A549 (cell line): Measurements from ENCODE around the gene GGACT. TPM values are rescaled to one million over a fixed set of nuclear protein-coding genes. Genes with fewer than 3 reads are reported as not detected.

Experiments
- ATAC-seq, 2 experiments: fragments of 200-7000 bp in 1 of 2; fragments of >200 bp in 1 of 2; cut with Nextera tagmentation in 1 of 2; cut with Tn5 transposase in 1 of 2; 3 replicates each; pipeline versions ENCODE4 v1.8.0 to v1.9.1; 2018 to 2020; ENCODE audit warnings: mild to moderate bottlenecking in 1 of 2, moderate library complexity in 1 of 2
- CTCF ChIA-PET: fragments of 300-600 bp; sonication (Branson Sonifier 250); formaldehyde crosslinking; extraction: SDS; loops from one replicate; lab custom pipeline; 2021; ENCODE audit warnings: antibody characterized with exemption, inconsistent platforms; lab: Yijun Ruan, JAX
- POLR2A ChIA-PET: fragments of 350-600 bp; formaldehyde crosslinking; extraction: SDS; loops from one replicate; lab custom pipeline; 2021; ENCODE audit warnings: antibody characterized with exemption, inconsistent platforms; lab: Yijun Ruan, JAX
- DNase-seq, 2 experiments: peaks; one replicate each; pipeline versions ENCODE4 v3.0.0 to v3.0.0-alpha.2; 2011 to 2016; ENCODE audit warnings: low read depth in 1 of 2, low spot score in 1 of 2
- FAIRE-seq: peaks from 2 replicates; lab custom pipeline; 2011; peaks lifted over from hg19 to GRCh38; lab: Jason Lieb, UNC
- H3K27ac ChIP-seq, 2 experiments: fragments of >200 bp; sonication (Bioruptor Twin); formaldehyde crosslinking; 3 replicates each; pipeline ENCODE4 v1.5.1; 2016 to 2017
- H3K4me1 ChIP-seq: fragments of >200 bp; sonication (Bioruptor Twin); formaldehyde crosslinking; 3 replicates; pipeline ENCODE4 v1.6.1; 2016
- H3K4me2 ChIP-seq: fragments of >200 bp; sonication (Bioruptor Twin); formaldehyde crosslinking; 3 replicates; pipeline ENCODE4 v1.6.1; 2016
- H3K4me3 ChIP-seq: fragments of >200 bp; sonication (Bioruptor Twin); formaldehyde crosslinking; 3 replicates; pipeline ENCODE4 v1.5.1; 2016
- H3K9me3 ChIP-seq: fragments of >200 bp; sonication (Bioruptor Twin); formaldehyde crosslinking; 3 replicates; pipeline ENCODE4 v1.6.1; 2016
- CBX2 ChIP-seq: fragments of 200-600 bp; sonication (generic); IDR thresholded peaks from 2 replicates; pipeline ENCODE4 v1.6.1; 2016; ENCODE audit warnings: low read depth, mild to moderate bottlenecking, borderline replicate concordance
- CEBPB ChIP-seq, 2 experiments: fragments of >200 bp in 1 of 2; sonication (Bioruptor Twin) in 1 of 2; formaldehyde crosslinking in 1 of 2; IDR thresholded peaks; 2 replicates each; pipeline ENCODE4 v1.6.1; 2012 to 2016
- CHD4 ChIP-seq: fragments of 200-600 bp; sonication (generic); IDR thresholded peaks from 2 replicates; pipeline ENCODE4 v1.6.1; 2016; ENCODE audit warnings: antibody characterized with exemption, mild to moderate bottlenecking, borderline replicate concordance
- ESRRA ChIP-seq: fragments of 150-350 bp; IDR thresholded peaks from 2 replicates; pipeline ENCODE4 v1.6.1; 2014; ENCODE audit warnings: mild to moderate bottlenecking, low read length, borderline replicate concordance
- FOSB ChIP-seq: fragments of 250-450 bp; sonication (Bioruptor Pico); IDR thresholded peaks from 2 replicates; pipeline ENCODE4 v1.5.0; 2020; ENCODE audit warnings: mild to moderate bottlenecking, moderate library complexity
- GATA3 ChIP-seq: IDR thresholded peaks from 2 replicates; pipeline ENCODE4 v1.6.1; 2012; ENCODE audit warnings: borderline replicate concordance
- HDAC2 ChIP-seq: fragments of 200-600 bp; sonication (generic); IDR thresholded peaks from 2 replicates; pipeline ENCODE4 v1.6.1; 2016
- HOXA7 ChIP-seq: fragments of 250-450 bp; sonication (Bioruptor Pico); IDR thresholded peaks from 2 replicates; pipeline ENCODE4 v1.5.0; 2020; ENCODE audit warnings: mild to moderate bottlenecking, moderate library complexity
- HOXB13 ChIP-seq: fragments of 250-450 bp; sonication (Bioruptor Pico); IDR thresholded peaks from 2 replicates; pipeline ENCODE4 v1.5.0; 2020; ENCODE audit warnings: low read depth, mild to moderate bottlenecking, moderate library complexity
- KDM1A ChIP-seq: fragments of 200-600 bp; sonication (generic); IDR thresholded peaks from 2 replicates; pipeline ENCODE4 v1.6.1; 2016; ENCODE audit warnings: low read depth, mild to moderate bottlenecking
- MAFK ChIP-seq: fragments of 450-650 bp; IDR thresholded peaks from 2 replicates; pipeline ENCODE4 v1.6.1; 2014; ENCODE audit not compliant: partially characterized antibody
- MAZ ChIP-seq: fragments of 150-350 bp; IDR thresholded peaks from 2 replicates; pipeline ENCODE4 v1.6.1; 2014; ENCODE audit warnings: antibody characterized with exemption, low read depth, low read length, borderline replicate concordance
- NPAS2 ChIP-seq: fragments of 250-450 bp; sonication (Bioruptor Pico); IDR thresholded peaks from 2 replicates; pipeline ENCODE4 v1.8.0; 2022; ENCODE audit warnings: mild to moderate bottlenecking, moderate library complexity, borderline replicate concordance
- NR3C1 ChIP-seq: fragments of >200 bp; sonication (Bioruptor Twin); formaldehyde crosslinking; IDR thresholded peaks from 3 replicates; pipeline ENCODE4 v1.6.1; 2017
- PHF8 ChIP-seq: fragments of 200-600 bp; sonication (generic); IDR thresholded peaks from 2 replicates; pipeline ENCODE4 v1.6.1; 2016; ENCODE audit warnings: low read depth, mild to moderate bottlenecking, antibody characterized with exemption, moderate library complexity, borderline replicate concordance
- RAD21 ChIP-seq, 2 experiments: fragments of >200 bp in 1 of 2; sonication (Bioruptor Twin) in 1 of 2; formaldehyde crosslinking in 1 of 2; IDR thresholded peaks in 1 of 2; conservative IDR thresholded peaks in 1 of 2; 2 replicates in 1 of 2; 3 replicates in 1 of 2; pipeline ENCODE4 v1.6.1; 2012 to 2018; ENCODE audit warnings: inconsistent platforms in 1 of 2
- RARB ChIP-seq: fragments of 250-450 bp; sonication (Bioruptor Pico); IDR thresholded peaks from 2 replicates; pipeline ENCODE4 v1.8.0; 2021; ENCODE audit warnings: mild to moderate bottlenecking, moderate library complexity
- RCOR1 ChIP-seq: fragments of 150-350 bp; IDR thresholded peaks from 2 replicates; pipeline ENCODE4 v1.6.1; 2014; ENCODE audit warnings: antibody characterized with exemption, low read length, low read depth
- RNF2 ChIP-seq: fragments of 200-600 bp; sonication (generic); IDR thresholded peaks from 2 replicates; pipeline ENCODE4 v1.6.1; 2016; ENCODE audit warnings: low read depth, mild to moderate bottlenecking, antibody characterized with exemption, moderate library complexity, borderline replicate concordance
- SMC3 ChIP-seq: fragments of >200 bp; sonication (Bioruptor Twin); formaldehyde crosslinking; IDR thresholded peaks from 3 replicates; pipeline ENCODE4 v1.6.1; 2018; ENCODE audit warnings: inconsistent platforms
- TFCP2L1 ChIP-seq: fragments of 250-450 bp; sonication (Bioruptor Pico); IDR thresholded peaks from 2 replicates; pipeline ENCODE4 v1.5.0; 2021; ENCODE audit warnings: mild to moderate bottlenecking
- TP53 ChIP-seq: fragments of 250-450 bp; sonication (Bioruptor Pico); IDR thresholded peaks from 2 replicates; pipeline ENCODE4 v1.5.0; 2021; ENCODE audit warnings: mild to moderate bottlenecking, moderate library complexity
- WGBS: methylation state at CpG from one replicate; pipeline ENCODE4 v1.1.6; 2017; ENCODE audit errors: missing lambda C conversion rate; 5-methylcytosine and 5-hydroxymethylcytosine counted together
- polyA plus RNA-seq, 4 experiments: library from polyadenylated mRNA; depleted of rRNA in 3 of 4; stranded (reverse); fragments of >200 nt; fragmentation: RNase III in 1 of 4; extraction: RNeasy Plus Mini Kit Qiagen cat#74134 plus additional on column Dnase treatment in 1 of 4; gene quantifications; 2 replicates in 3 of 4; 3 replicates in 1 of 4; pipeline ENCODE4 v1.2.3, GENCODE V29; 2011 to 2017
- TF ChIP-seq, protein P1 (sequence below): fragments of 250-450 bp; sonication (Bioruptor Pico); IDR thresholded peaks from 2 replicates; pipeline ENCODE4 v1.5.0; 2020; ENCODE audit warnings: low read depth, mild to moderate bottlenecking, moderate library complexity
- TF ChIP-seq, protein P2 (sequence below): fragments of >200 bp; sonication (Bioruptor Twin); formaldehyde crosslinking; IDR thresholded peaks from 2 replicates; pipeline ENCODE4 v1.6.1; 2016
- TF ChIP-seq, protein P3 (sequence below): fragments of 450-650 bp; IDR thresholded peaks from 2 replicates; pipeline ENCODE4 v1.6.1; 2014; ENCODE audit warnings: antibody characterized with exemption
- TF ChIP-seq, protein P4 (sequence below): fragments of >200 bp; sonication (Bioruptor Twin); formaldehyde crosslinking; IDR thresholded peaks from 3 replicates; pipeline ENCODE4 v1.6.1; 2016

GGACT gene
- polyA plus RNA-seq, 2 of the 4 experiments (the other 2 are of a cell fraction) = 2.7 to 8.6 TPM

DNA sequence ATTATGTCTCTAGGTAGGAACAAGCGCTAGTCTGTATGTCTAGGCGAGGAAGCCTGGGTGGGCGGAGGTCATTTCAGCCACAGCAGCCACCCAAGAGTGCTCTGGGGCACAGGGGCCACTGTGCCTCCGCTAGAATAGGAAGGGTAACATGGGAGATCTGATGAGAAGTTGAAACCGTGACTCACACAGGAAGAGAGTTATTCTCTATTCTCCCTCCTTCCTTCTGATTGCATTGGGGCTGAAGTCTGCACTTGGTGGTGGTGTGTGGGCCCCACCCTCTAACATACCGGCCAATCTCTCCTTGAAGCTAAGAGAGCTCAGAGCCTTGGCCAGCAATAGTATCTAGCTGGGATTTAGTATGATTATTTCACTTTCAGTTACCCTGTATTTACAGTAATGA is 20.3 kb upstream of the GGACT start:
- no peak for ATAC-seq
- no peak overlapping the region for H3K4me2 ChIP-seq

DNA sequence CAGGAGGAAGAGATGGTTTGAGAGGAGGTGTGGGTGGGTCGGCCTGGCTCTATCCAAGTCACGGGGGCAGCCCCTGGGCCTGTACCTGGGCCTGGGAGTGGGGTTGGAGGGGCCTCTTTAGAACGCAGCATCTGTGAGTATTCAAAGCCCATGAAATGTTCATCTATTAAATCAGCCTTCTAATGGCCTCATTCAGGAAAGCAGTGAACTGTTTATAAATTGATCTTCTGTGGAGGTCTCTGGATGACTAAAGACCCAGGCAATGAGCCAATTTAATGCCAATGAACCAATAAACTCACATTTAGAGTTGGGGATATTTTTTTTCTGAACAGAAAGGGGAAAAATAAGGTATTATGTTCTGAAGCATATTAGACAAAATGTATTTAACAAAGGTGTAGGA is 19.9 kb upstream of the GGACT start:
- WGBS = 94% methylated on average over 3 of the region's 3 CpGs
- Histone ChIP-seq H3K9me3 (no peaks in the 10 kb centered on the region), H3K27ac (no peak overlapping the region), H3K4me2 (no peak overlapping the region), H3K4me1 (no peaks in the 10 kb centered on the region), H3K4me3 (no peak overlapping the region)
- CTCF ChIA-PET = no interaction called here
- no peak for TF ChIP-seq TFCP2L1 (CRISPR knock-in tag)
- FAIRE-seq (no peak), ATAC-seq (no peak), DNase-seq (no peak)
- POLR2A ChIA-PET = no interaction called here

More for the DNA sequence above, 20.3 kb upstream of the GGACT start:
- Histone ChIP-seq H3K4me1 (no peaks in the 10 kb centered on the region), H3K4me3 (no peak overlapping the region), H3K27ac (no peak overlapping the region), H3K9me3 (no peaks in the 10 kb centered on the region)
- FAIRE-seq = no peak
- TF ChIP-seq TP53 = no peak
- no peak for TF ChIP-seq PHF8
- TF ChIP-seq ESRRA = no peak
- TF ChIP-seq HOXA7 (CRISPR knock-in tag) = no peak
- TF ChIP-seq RARB (CRISPR knock-in tag) = no peak
- no peak for TF ChIP-seq GATA3
- TF ChIP-seq, protein P1, sequence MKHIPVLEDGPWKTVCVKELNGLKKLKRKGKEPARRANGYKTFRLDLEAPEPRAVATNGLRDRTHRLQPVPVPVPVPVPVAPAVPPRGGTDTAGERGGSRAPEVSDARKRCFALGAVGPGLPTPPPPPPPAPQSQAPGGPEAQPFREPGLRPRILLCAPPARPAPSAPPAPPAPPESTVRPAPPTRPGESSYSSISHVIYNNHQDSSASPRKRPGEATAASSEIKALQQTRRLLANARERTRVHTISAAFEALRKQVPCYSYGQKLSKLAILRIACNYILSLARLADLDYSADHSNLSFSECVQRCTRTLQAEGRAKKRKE (CRISPR knock-in tag) = no peak
- TF ChIP-seq HOXB13 (CRISPR knock-in tag) = no peak
- TF ChIP-seq NPAS2 (CRISPR knock-in tag) = no peak
- TF ChIP-seq RCOR1 = no peak
- no peak for TF ChIP-seq NR3C1
- no peak for TF ChIP-seq TFCP2L1 (CRISPR knock-in tag)
- TF ChIP-seq MAZ = no peak
- no peak for TF ChIP-seq MAFK
- TF ChIP-seq RAD21 (conservative IDR thresholded peaks at IDR 0.05 in 1 of 2, IDR thresholded peaks at IDR 0.05 in 1 of 2) = no peak
- TF ChIP-seq HDAC2 = no peak
- TF ChIP-seq, protein P2, sequence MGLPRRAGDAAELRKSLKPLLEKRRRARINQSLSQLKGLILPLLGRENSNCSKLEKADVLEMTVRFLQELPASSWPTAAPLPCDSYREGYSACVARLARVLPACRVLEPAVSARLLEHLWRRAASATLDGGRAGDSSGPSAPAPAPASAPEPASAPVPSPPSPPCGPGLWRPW = no peak
- TF ChIP-seq CEBPB (IDR thresholded peaks at IDR 0.05) = no peak
- TF ChIP-seq SMC3 = no peak
- DNase-seq = no peak
- 84% methylated on average over 6 of the region's 6 CpGs for WGBS
- POLR2A ChIA-PET = no interaction called here
- CTCF ChIA-PET = no interaction called here

DNA sequence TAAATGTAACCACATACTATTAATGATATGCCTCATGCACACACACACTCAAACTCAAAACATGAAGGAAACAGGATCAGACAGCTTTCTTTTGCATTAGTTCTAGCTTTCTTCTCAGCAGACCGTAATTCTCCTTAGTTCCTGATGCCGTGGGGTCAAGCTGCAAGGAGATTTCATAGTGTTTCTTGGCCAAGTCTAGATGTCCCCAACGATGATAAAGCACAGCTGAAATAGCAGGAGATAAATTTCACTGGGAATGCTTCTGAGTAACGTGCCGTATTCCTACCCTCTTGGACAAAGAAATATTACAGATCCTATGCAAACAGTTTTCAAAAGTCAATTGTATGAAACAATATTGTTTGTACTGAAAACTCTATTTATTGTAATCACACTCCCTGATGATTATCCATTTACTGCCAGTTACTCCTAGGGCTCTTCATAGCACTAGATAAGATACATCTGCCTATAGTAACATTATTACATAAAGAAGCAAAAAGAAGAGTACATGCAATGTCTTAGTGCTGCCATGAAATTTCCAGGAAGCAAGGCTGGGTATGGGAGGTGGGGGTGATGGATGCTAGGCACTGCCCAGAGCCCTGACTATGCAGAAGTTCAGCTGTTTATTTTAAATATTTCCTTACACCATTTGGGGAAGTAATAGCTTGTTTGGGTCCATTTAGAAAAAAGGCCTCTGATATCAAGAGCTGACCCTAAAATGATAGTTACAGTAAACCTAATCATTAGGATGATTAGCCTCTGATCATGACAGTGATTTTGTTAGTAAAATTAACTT is 16.5 kb upstream of the GGACT start:
- no peak for TF ChIP-seq CHD4
- no peak for TF ChIP-seq RARB (CRISPR knock-in tag)
- no peak for TF ChIP-seq HDAC2
- no peak for TF ChIP-seq HOXB13 (CRISPR knock-in tag)
- TF ChIP-seq, protein P3, sequence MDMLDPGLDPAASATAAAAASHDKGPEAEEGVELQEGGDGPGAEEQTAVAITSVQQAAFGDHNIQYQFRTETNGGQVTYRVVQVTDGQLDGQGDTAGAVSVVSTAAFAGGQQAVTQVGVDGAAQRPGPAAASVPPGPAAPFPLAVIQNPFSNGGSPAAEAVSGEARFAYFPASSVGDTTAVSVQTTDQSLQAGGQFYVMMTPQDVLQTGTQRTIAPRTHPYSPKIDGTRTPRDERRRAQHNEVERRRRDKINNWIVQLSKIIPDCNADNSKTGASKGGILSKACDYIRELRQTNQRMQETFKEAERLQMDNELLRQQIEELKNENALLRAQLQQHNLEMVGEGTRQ = no peak
- TF ChIP-seq, protein P1 (CRISPR knock-in tag) = no peak
- no peak for TF ChIP-seq NPAS2 (CRISPR knock-in tag)
- TF ChIP-seq RNF2 = no peak
- TF ChIP-seq, protein P4, sequence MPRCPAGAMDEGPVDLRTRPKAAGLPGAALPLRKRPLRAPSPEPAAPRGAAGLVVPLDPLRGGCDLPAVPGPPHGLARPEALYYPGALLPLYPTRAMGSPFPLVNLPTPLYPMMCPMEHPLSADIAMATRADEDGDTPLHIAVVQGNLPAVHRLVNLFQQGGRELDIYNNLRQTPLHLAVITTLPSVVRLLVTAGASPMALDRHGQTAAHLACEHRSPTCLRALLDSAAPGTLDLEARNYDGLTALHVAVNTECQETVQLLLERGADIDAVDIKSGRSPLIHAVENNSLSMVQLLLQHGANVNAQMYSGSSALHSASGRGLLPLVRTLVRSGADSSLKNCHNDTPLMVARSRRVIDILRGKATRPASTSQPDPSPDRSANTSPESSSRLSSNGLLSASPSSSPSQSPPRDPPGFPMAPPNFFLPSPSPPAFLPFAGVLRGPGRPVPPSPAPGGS = no peak
- TF ChIP-seq KDM1A = no peak
- no peak for TF ChIP-seq CBX2
- TF ChIP-seq RAD21 (conservative IDR thresholded peaks at IDR 0.05 in 1 of 2, IDR thresholded peaks at IDR 0.05 in 1 of 2) = no peak
- no peak for TF ChIP-seq FOSB
- TF ChIP-seq, all 56 proteins: peak for 0
- no peak overlapping the region for H3K27ac ChIP-seq
- ATAC-seq (no peak), FAIRE-seq (no peak), DNase-seq (no peak)
- POLR2A ChIA-PET = no interaction called here
- H3K9me3 ChIP-seq = no peaks in the 10 kb centered on the region
- WGBS = 86% methylated on average over 5 of the region's 5 CpGs
- no peak overlapping the region for H3K4me2 ChIP-seq
- CTCF ChIA-PET = interaction anchor here (1.7 kb wide), 1 partner anchor 16 kb away, joined by 5 read pairs; the partner anchor contains the start of gene GGACT
- H3K4me1 ChIP-seq = no peaks in the 10 kb centered on the region
- no peak overlapping the region for H3K4me3 ChIP-seq
